ENCODE results near the gene UBE2D2. TPM values are rescaled to one million over a fixed set of nuclear protein-coding genes. Genes with fewer than 3 reads are reported as not detected.

Gene UBE2D2
- total RNA-seq, 1 donor from 2014 or later, result 118 TPM

- ATAC-seq (peak; percentile 24), DNase-seq (peak; percentile 88)
- intact Hi-C loops (cut with micrococcal nuclease), result no loop called here
Observed at GRCh38 chr5:139651853-139652787, 91.0 kb downstream of the UBE2D2 start.

GRCh38 chr5:139652788-139653241 lies 91.7 kb downstream of the UBE2D2 start:
- DNase-seq (peak; percentile 32), ATAC-seq (no peak)
- intact Hi-C loops (cut with micrococcal nuclease), result no loop called here

DNA sequence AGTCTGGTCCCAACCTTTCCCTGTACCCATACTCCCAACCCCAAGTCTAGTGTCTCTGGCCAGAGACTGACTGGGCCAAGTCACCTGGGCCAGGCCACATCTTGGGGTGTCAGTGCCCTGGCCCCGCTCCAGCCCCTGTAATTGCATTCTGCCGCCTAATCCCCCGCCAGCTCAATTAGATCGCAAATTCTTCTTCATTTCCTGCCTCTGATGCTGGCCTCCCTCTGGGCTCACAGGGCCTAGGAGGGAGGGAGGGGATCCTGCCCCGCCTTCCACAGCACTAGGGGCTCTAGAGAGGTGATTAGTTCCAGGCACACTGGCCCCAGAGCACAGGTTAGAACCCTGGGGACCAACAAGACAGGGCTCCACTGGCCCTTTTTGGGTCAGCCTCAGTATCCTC lies 92.5 kb downstream of the UBE2D2 start:
- intact Hi-C loops (cut with micrococcal nuclease), result no loop called here
- DNase-seq (no peak), ATAC-seq (no peak)

- intact Hi-C loops (cut with micrococcal nuclease), result no loop called here
- ATAC-seq (no peak), DNase-seq (no peak)
Observed at GRCh38 chr5:139654464-139654863, 93.3 kb downstream of the UBE2D2 start.

DNA sequence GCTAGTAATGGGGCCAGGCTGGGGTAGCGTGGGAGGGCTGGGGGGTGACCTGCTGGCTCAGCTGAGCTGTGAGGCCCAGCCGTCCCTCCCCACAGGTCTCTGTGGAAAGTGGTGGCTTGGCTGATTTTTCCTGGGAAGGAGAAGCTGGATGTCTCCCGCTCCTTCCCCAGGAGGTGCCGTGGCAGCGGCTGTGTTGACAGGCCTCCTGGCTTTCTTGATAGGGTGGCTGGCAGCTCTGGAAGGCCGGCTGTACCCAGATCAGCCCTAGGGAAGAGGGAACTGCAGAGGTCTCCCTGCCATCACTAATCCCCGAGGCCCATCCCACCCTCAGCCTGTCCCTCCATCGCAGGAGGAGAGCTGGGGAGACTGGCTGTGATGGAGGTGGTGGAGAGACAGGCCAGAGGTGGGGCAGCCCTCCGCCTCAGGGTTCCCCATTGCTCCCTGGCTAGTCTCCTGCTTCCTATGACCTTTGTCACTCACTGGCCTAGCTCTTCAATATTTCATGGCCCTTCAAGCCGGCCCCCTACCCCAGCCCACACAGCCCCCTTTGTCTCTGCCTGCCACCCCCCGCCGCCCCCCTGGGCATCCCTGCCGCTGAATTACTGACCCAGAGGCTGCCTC lies 93.8 kb downstream of the UBE2D2 start:
- DNase-seq (peak; percentile 69), ATAC-seq (peak; percentile 23)
- intact Hi-C loops (cut with micrococcal nuclease), result no loop called here

- intact Hi-C loops (cut with micrococcal nuclease), result no loop called here
- ATAC-seq, result peak; percentile 69
Observed at GRCh38 chr5:139655727-139656271, 94.7 kb downstream of the UBE2D2 start.

DNA sequence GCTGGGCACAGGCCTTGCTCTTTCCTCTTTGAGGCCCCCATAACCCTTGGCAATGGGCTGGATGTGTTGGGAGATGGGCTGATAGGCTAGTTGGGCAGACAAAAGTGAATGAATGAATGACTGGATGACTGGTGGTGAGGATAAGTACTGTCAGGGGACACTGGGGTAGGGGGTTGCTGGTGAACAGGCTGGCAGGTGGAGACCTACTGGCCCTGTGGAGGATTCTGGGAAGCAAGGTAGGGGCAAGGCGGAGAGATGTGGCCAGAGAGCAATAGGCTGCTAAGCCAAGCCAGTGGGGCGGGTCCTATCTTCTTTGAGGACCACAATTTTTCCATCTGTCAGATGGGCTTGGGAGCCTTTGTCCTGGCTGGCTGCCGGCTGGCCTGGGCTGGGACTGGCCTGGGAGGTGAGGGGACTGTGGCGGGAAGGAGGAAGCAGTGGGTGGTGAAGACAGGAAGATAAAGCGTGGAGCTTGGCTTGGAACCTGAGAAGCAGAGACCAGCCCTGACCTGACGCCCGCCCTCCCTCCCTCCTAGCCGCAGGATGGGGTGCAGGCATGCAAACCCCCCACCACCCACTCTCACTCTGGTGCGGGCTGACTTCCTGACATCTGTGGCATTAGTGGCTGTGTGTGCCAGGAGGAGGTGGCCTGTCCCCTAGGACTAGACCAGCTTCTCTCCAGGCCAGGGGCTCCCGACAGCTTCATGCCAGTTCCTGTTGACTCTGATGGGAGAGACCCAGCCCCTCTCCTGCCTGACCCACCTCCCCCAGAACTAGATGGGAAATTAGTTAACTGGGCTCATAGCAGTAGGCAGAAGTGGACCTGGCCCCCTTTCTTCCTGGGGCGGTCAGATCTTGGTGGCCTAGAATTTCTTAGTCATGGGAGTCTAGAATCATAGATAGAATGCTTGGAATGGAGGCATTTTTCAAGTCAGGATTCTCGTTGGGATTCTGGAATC lies 96.5 kb downstream of the UBE2D2 start:
- intact Hi-C loops (cut with micrococcal nuclease), result no loop called here
- DNase-seq (peak; percentile 58), ATAC-seq (no peak)

More at GRCh38 chr5:139655727-139656271, 94.7 kb downstream of the UBE2D2 start:
- DNase-seq, result peak; percentile 87

DNA sequence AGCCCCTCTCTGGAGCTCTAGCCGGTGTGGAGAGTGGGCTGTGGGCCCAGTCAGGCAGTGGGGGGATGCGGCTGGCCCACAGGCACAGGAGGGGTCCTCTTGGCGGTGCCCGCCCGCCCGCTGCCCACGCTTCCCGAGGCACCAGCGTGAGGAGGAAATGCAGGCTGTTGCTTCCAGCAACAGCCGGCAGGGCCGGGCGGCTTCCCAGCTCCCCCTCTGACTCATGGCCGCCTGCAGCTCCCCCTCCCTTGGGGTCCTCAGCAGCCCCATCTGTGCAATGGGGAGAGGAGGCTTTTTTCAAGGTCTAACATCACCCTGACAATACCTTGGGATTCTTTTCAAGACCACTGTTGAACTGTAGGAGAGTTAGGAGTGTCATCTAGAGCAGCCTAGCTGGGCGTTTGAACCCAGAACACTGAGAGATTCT lies 97.4 kb downstream of the UBE2D2 start:
- intact Hi-C loops (cut with micrococcal nuclease), result no loop called here
- ATAC-seq (no peak), DNase-seq (peak; percentile 65)

GRCh38 chr5:139658928-139659667 lies 98.0 kb downstream of the UBE2D2 start:
- DNase-seq, result peak; percentile 64
- intact Hi-C loops (cut with micrococcal nuclease), result no loop called here

GRCh38 chr5:139659695-139660101 lies 98.6 kb downstream of the UBE2D2 start:
- DNase-seq (peak; percentile 65), ATAC-seq (no peak)
- intact Hi-C loops (cut with micrococcal nuclease), result no loop called here

More at GRCh38 chr5:139658928-139659667, 98.0 kb downstream of the UBE2D2 start:
- peak; percentile 7 for ATAC-seq

- DNase-seq (peak; percentile 88), ATAC-seq (peak; percentile 68)
- intact Hi-C loops (cut with micrococcal nuclease), result no loop called here
Observed at GRCh38 chr5:139660105-139660922, 99.2 kb downstream of the UBE2D2 start.

GRCh38 chr5:139660923-139661814 lies 100.0 kb downstream of the UBE2D2 start:
- peak; percentile 70 for ATAC-seq

DNA sequence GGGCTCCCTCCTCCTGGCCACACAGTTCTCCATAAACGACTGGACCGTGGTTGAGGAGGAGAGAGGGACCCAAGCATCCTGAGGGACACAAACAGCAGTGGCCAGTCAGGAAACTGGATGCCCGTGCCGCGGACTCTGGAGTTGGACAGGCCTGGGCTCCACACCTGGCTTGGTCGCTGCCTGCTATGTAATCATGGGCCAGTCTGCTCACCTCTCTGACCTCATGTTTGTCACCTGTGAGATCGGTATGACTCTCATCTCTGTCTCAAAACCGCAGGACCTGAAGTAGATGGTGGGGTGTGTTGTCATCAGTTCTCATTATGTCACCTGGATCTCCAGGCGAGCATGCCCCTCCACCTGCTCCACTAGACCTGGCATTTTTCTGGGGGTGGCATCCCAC lies 101.5 kb downstream of the UBE2D2 start:
- ATAC-seq, result no peak
- no peak for DNase-seq
- intact Hi-C loops (cut with micrococcal nuclease), result no loop called here

More at GRCh38 chr5:139660923-139661814, 100.0 kb downstream of the UBE2D2 start:
- peak; percentile 88 for DNase-seq
- intact Hi-C loops (cut with micrococcal nuclease), result no loop called here

DNA sequence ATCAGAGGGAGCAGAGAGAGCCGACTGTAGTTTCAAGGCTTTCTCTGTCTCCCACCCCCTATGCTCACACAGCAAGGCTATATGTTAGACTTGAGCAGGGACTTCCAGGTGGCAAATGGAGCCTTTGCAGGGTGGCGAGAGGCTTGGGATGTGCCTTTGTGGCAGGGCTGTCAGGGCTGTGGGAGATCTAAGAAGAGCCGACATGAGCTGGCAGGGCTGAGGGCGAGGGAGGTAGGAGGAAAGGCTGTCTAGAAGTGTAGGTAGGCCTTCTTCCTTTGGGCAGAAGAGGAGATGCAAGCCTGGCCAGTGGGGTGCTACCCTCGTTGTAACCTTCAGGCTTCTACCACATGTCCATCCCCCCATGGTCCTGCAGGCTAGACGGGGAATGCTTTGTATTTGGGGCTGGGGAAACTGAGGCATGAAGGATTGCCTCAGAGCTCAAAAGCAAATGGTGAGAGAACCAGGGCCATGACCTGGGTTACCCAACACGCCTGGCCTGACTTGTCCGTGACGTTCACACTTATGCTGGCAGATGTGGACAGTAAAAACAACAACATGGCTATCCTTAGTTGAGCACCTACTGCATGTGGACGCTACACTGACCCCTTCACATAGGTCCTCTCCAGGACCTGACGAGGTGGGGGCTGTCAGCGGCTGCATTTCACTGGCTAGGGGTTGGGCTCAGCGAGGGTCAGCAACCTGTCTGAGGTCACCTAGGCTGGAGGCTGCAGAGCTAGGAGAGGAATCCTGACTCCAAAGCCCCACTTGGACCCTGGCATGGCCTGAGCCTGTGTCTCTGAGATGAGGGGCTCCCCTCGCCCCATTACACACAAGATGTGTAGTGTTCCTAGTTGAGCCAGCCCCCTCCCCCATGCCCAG lies 102.3 kb downstream of the UBE2D2 start:
- intact Hi-C loops (cut with micrococcal nuclease), result no loop called here
- ATAC-seq (no peak), DNase-seq (no peak)

- DNase-seq, result peak; percentile 60
- ATAC-seq, result no peak
- intact Hi-C loops (cut with micrococcal nuclease), result no loop called here
Observed at GRCh38 chr5:139664086-139664693, 103.1 kb downstream of the UBE2D2 start.
